Prostate gland (tissue), 1 donor: ENCODE results near the gene NAV2.

Experiments used
- POLR2A ChIP-seq: fragments of 450-650 bp; IDR thresholded peaks from one replicate; pipeline ENCODE4 v1.6.1; 2016; ENCODE audit warnings: antibody characterized with exemption, mild to moderate bottlenecking
- POLR2AphosphoS5 ChIP-seq: sonication (generic); formaldehyde crosslinking; IDR thresholded peaks from one replicate; pipeline ENCODE4 v1.6.1; 2017; ENCODE audit warnings: antibody characterized with exemption

DNA sequence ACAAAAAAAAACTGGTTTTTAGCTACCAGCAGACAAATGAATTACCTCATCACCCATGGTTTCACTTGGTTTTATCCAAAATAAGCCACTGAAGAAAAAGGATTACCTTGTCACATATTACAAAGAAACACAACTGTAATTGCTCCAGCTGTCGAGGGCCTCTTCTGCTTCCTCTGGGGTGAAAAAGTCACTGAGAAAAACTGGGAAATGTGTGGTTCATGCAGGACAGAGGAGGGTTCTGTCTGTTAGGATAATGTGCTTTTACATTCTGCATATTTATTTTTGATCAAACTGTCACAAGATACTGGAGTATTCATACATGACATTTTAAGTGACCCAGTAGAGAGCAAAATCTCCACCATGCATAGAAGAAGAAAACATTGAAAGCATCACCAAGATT lies 211.7 kb downstream of the NAV2 start:
- TF ChIP-seq POLR2AphosphoS5 = no peak
- no peak for TF ChIP-seq POLR2A
